Spleen (tissue), 7 donors: ENCODE measurements around the gene CRTC3.

Experiments used
- POLR2A ChIP-seq, 3 donors: fragments of 450-650 bp; IDR thresholded peaks; one replicate each; pipeline ENCODE4 v1.5.1; 2017; ENCODE audit warnings: antibody characterized with exemption in 3 of 3, mild to moderate bottlenecking in 1 of 3
- TF ChIP-seq, protein P1 (sequence below), 11 experiments: fragments of 200-600 bp in 7 of 11; fragments of 450-650 bp in 4 of 11; sonication (generic) in 4 of 11; IDR thresholded peaks in 8 of 11; conservative IDR thresholded peaks in 3 of 11; 1 replicate in 7 of 11; 2 replicates in 4 of 11; pipeline versions ENCODE4 v1.4.0 to v1.8.0; 2016 to 2021; ENCODE audit warnings: antibody characterized with exemption in 11 of 11, inconsistent platforms in 4 of 11, mild to moderate bottlenecking in 1 of 11
- donor health status: DM: no; HTN: no; CAD: no; lungs with moderate emphysema.
- donor health status: DM: no; HTN: no; CAD: no.
- donor health status: DM: no; HTN: no; CAD: no.

DNA sequence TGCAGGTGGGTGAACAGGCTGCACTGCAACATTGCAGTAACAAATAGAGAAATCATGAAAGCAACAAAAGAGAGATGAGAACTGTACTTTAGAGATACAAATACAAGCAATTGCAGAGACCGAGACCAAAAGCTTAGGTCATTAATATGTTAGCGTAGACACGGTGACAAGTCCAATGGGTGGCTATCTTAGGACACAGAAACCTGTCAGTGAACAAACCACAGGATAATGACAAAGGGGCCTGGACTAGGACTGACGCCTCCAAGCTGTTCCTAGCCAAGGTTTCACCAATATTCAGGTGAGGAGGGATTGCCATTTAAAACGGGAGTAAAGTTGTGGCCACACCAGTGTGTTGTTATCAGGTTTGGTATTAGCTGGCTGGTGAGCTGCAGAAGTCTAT is 145.7 kb downstream of the CRTC3 start:
- no peak for TF ChIP-seq POLR2A (IDR thresholded peaks at IDR 0.05)
- TF ChIP-seq, protein P1, sequence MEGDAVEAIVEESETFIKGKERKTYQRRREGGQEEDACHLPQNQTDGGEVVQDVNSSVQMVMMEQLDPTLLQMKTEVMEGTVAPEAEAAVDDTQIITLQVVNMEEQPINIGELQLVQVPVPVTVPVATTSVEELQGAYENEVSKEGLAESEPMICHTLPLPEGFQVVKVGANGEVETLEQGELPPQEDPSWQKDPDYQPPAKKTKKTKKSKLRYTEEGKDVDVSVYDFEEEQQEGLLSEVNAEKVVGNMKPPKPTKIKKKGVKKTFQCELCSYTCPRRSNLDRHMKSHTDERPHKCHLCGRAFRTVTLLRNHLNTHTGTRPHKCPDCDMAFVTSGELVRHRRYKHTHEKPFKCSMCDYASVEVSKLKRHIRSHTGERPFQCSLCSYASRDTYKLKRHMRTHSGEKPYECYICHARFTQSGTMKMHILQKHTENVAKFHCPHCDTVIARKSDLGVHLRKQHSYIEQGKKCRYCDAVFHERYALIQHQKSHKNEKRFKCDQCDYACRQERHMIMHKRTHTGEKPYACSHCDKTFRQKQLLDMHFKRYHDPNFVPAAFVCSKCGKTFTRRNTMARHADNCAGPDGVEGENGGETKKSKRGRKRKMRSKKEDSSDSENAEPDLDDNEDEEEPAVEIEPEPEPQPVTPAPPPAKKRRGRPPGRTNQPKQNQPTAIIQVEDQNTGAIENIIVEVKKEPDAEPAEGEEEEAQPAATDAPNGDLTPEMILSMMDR (IDR thresholded peaks at IDR 0.05 in 8 of 11, conservative IDR thresholded peaks at IDR 0.05 in 3 of 11): no peak
